A549 (cell line): ENCODE data around the gene ZNF326. TPM values are rescaled to one million over a fixed set of nuclear protein-coding genes. Genes with fewer than 3 reads are reported as not detected.
A peak's percentile ranks its signal among the peaks of the same experiment; 100 is the strongest.

Source experiments
- ATOH8 ChIP-seq: fragments of 250-450 bp; sonication (Bioruptor Pico); IDR thresholded peaks from 2 replicates; pipeline ENCODE4 v1.5.0; 2020; ENCODE audit warnings: low read depth, mild to moderate bottlenecking, moderate library complexity
- BHLHE40 ChIP-seq: IDR thresholded peaks from 2 replicates; pipeline ENCODE4 v1.6.1; 2012; ENCODE audit warnings: low read depth, low read length, inconsistent platforms
- CBX8 ChIP-seq: fragments of 200-600 bp; sonication (generic); IDR thresholded peaks from 2 replicates; pipeline ENCODE4 v1.6.1; 2016
- E2F6 ChIP-seq: IDR thresholded peaks from 2 replicates; pipeline ENCODE4 v1.6.1; 2012; ENCODE audit warnings: low read depth, borderline replicate concordance
- EHF ChIP-seq: fragments of 250-450 bp; sonication (Bioruptor Pico); IDR thresholded peaks from 2 replicates; pipeline ENCODE4 v1.5.0; 2020; ENCODE audit warnings: mild to moderate bottlenecking
- EHMT2 ChIP-seq: fragments of 200-600 bp; sonication (generic); IDR thresholded peaks from 2 replicates; pipeline ENCODE4 v1.6.1; 2016; ENCODE audit warnings: antibody characterized with exemption, low read depth, mild to moderate bottlenecking, moderate library complexity
- EP300 ChIP-seq, 2 experiments: fragments of >200 bp; sonication (Bioruptor Twin); formaldehyde crosslinking; IDR thresholded peaks; 2 replicates in 1 of 2; 3 replicates in 1 of 2; pipeline ENCODE4 v1.6.1; 2016 to 2017
- ESRRA ChIP-seq: fragments of 150-350 bp; IDR thresholded peaks from 2 replicates; pipeline ENCODE4 v1.6.1; 2014; ENCODE audit warnings: mild to moderate bottlenecking, low read length, borderline replicate concordance
- FOSB ChIP-seq: fragments of 250-450 bp; sonication (Bioruptor Pico); IDR thresholded peaks from 2 replicates; pipeline ENCODE4 v1.5.0; 2020; ENCODE audit warnings: mild to moderate bottlenecking, moderate library complexity
- HDAC2 ChIP-seq: fragments of 200-600 bp; sonication (generic); IDR thresholded peaks from 2 replicates; pipeline ENCODE4 v1.6.1; 2016
- HES2 ChIP-seq: fragments of >200 bp; sonication (Bioruptor Twin); formaldehyde crosslinking; IDR thresholded peaks from 2 replicates; pipeline ENCODE4 v1.6.1; 2016
- HMGXB4 ChIP-seq: fragments of 250-450 bp; sonication (Bioruptor Pico); IDR thresholded peaks from 2 replicates; pipeline ENCODE4 v1.5.0; 2021; ENCODE audit warnings: mild to moderate bottlenecking, moderate library complexity, borderline replicate concordance
- HOXA7 ChIP-seq: fragments of 250-450 bp; sonication (Bioruptor Pico); IDR thresholded peaks from 2 replicates; pipeline ENCODE4 v1.5.0; 2020; ENCODE audit warnings: mild to moderate bottlenecking, moderate library complexity
- HOXB13 ChIP-seq: fragments of 250-450 bp; sonication (Bioruptor Pico); IDR thresholded peaks from 2 replicates; pipeline ENCODE4 v1.5.0; 2020; ENCODE audit warnings: low read depth, mild to moderate bottlenecking, moderate library complexity
- MAX ChIP-seq: IDR thresholded peaks from 2 replicates; pipeline ENCODE4 v1.6.1; 2012
- MAZ ChIP-seq: fragments of 150-350 bp; IDR thresholded peaks from 2 replicates; pipeline ENCODE4 v1.6.1; 2014; ENCODE audit warnings: antibody characterized with exemption, low read depth, low read length, borderline replicate concordance
- MYC ChIP-seq: IDR thresholded peaks from 2 replicates; pipeline ENCODE4 v1.6.1; 2012; ENCODE audit warnings: mild to moderate bottlenecking, inconsistent platforms, low read length, improper control_type of control experiment, borderline replicate concordance
- NFE2L2 ChIP-seq: fragments of 150-350 bp; conservative IDR thresholded peaks from 2 replicates; pipeline ENCODE4 v1.6.1; 2014; ENCODE audit warnings: low read length
- POLR2AphosphoS2 ChIP-seq: conservative IDR thresholded peaks from 2 replicates; pipeline ENCODE4 v1.6.1; 2012; ENCODE audit warnings: low read length, improper control_type of control experiment, inconsistent platforms
- REST ChIP-seq: fragments of 200-600 bp; sonication (generic); IDR thresholded peaks from 2 replicates; pipeline ENCODE4 v1.6.1; 2016; ENCODE audit warnings: antibody characterized with exemption, mild to moderate bottlenecking, moderate library complexity
- RFX5 ChIP-seq: fragments of 450-650 bp; IDR thresholded peaks from 2 replicates; pipeline ENCODE4 v1.7.1; 2014; ENCODE audit warnings: antibody characterized with exemption, mild to moderate bottlenecking, moderate library complexity
- RNF2 ChIP-seq: fragments of 200-600 bp; sonication (generic); IDR thresholded peaks from 2 replicates; pipeline ENCODE4 v1.6.1; 2016; ENCODE audit warnings: low read depth, mild to moderate bottlenecking, antibody characterized with exemption, moderate library complexity, borderline replicate concordance
- TFCP2L1 ChIP-seq: fragments of 250-450 bp; sonication (Bioruptor Pico); IDR thresholded peaks from 2 replicates; pipeline ENCODE4 v1.5.0; 2021; ENCODE audit warnings: mild to moderate bottlenecking
- TP53 ChIP-seq: fragments of 250-450 bp; sonication (Bioruptor Pico); IDR thresholded peaks from 2 replicates; pipeline ENCODE4 v1.5.0; 2021; ENCODE audit warnings: mild to moderate bottlenecking, moderate library complexity
- ZFP36 ChIP-seq: fragments of 450-650 bp; IDR thresholded peaks from 2 replicates; pipeline ENCODE4 v1.6.1; 2014; ENCODE audit warnings: borderline replicate concordance; ENCODE audit not compliant: partially characterized antibody
- ZNF302 ChIP-seq: fragments of 250-450 bp; sonication (Bioruptor Pico); IDR thresholded peaks from 2 replicates; pipeline ENCODE4 v1.9.0; 2021; ENCODE audit warnings: inconsistent platforms, mild to moderate bottlenecking, moderate library complexity
- ZSCAN20 ChIP-seq: fragments of 250-450 bp; sonication (Bioruptor Pico); IDR thresholded peaks from 2 replicates; pipeline ENCODE4 v1.8.0; 2022; ENCODE audit warnings: mild to moderate bottlenecking, moderate library complexity
- polyA plus RNA-seq, 4 experiments: library from polyadenylated mRNA; depleted of rRNA in 3 of 4; stranded (reverse); fragments of >200 nt; fragmentation: RNase III in 1 of 4; extraction: RNeasy Plus Mini Kit Qiagen cat#74134 plus additional on column Dnase treatment in 1 of 4; gene quantifications; 2 replicates in 3 of 4; 3 replicates in 1 of 4; pipeline ENCODE4 v1.2.3, GENCODE V29; 2011 to 2017

Gene ZNF326
- polyA plus RNA-seq, 2 of the 4 experiments (the other 2 are of a cell fraction), result 32.3 to 47.8 TPM

- TF ChIP-seq REST, result no peak
- TF ChIP-seq TP53 (CRISPR knock-in tag), result no peak
- no peak for TF ChIP-seq RNF2
- TF ChIP-seq ZSCAN20, result peak; percentile 69; the same call in 1 of the 2 replicates
- TF ChIP-seq MAZ, result no peak
- no peak for TF ChIP-seq HMGXB4 (CRISPR knock-in tag)
- TF ChIP-seq TFCP2L1 (CRISPR knock-in tag), result no peak
- TF ChIP-seq HES2, result no peak
- TF ChIP-seq HOXA7 (CRISPR knock-in tag), result no peak
- no peak for TF ChIP-seq ZFP36
- TF ChIP-seq MAX, result no peak
- TF ChIP-seq FOSB (CRISPR knock-in tag), result no peak; the same call in 1 of the 2 replicates
- TF ChIP-seq POLR2AphosphoS2, result no peak
- TF ChIP-seq NFE2L2, result no peak
- TF ChIP-seq EHF (CRISPR knock-in tag), result peak; percentile 82
- no peak for TF ChIP-seq EP300 (IDR thresholded peaks at IDR 0.05)
- TF ChIP-seq BHLHE40, result no peak
- no peak for TF ChIP-seq E2F6
- TF ChIP-seq CBX8, result no peak
- TF ChIP-seq HOXB13 (CRISPR knock-in tag), result peak; percentile 91
- TF ChIP-seq EHMT2, result no peak
- TF ChIP-seq ATOH8 (CRISPR knock-in tag), result peak; percentile 90; the same call in 1 of the 2 replicates
- TF ChIP-seq ESRRA, result no peak
- TF ChIP-seq ZNF302 (CRISPR knock-in tag), result peak; percentile 68; the same call in 1 of the 2 replicates
- no peak for TF ChIP-seq MYC
- TF ChIP-seq RFX5, result no peak
- TF ChIP-seq HDAC2, result no peak
Measured at GRCh38 chr1:89952605-89953130, 42.2 kb upstream of the ZNF326 start (continued).
